Lung (tissue), 12 donors: ENCODE measurements around the gene DLGAP4. TPM values are rescaled to one million over a fixed set of nuclear protein-coding genes. Genes with fewer than 3 reads are reported as not detected.

ENCODE experiments used
- ATAC-seq: fragments of 200-7000 bp; cut with Tn5 transposase; one replicate; pipeline ENCODE4 v1.9.1; 2020; ENCODE audit warnings: moderate number of reproducible peaks; ENCODE audit not compliant: insufficient read depth, low FRiP score
- DNase-seq, 3 donors: peaks; one replicate each; pipeline ENCODE4 v3.0.0-alpha.2; 2013 to 2017
- H3K27ac ChIP-seq, 2 donors: one replicate each; pipeline ENCODE4 v1.5.1; 2013; ENCODE audit warnings: mild to moderate bottlenecking in 2 of 2, moderate library complexity in 2 of 2, control low read depth in 1 of 2, inconsistent platforms in 1 of 2, low read depth in 1 of 2, low read length in 1 of 2
- H3K27me3 ChIP-seq, 3 donors: one replicate each; pipeline ENCODE4 v1.5.1; 2013; ENCODE audit warnings: low read length in 2 of 3; ENCODE audit not compliant: control insufficient read depth in 3 of 3, insufficient read depth in 3 of 3
- H3K36me3 ChIP-seq, 4 donors: one replicate each; pipeline ENCODE4 v1.5.1; 2013; ENCODE audit warnings: low read length in 4 of 4, mild to moderate bottlenecking in 1 of 4, moderate library complexity in 1 of 4; ENCODE audit not compliant: control insufficient read depth in 4 of 4, insufficient read depth in 4 of 4
- H3K4me1 ChIP-seq, 5 donors: one replicate each; pipeline ENCODE4 v1.5.1; 2013; ENCODE audit warnings: low read length in 5 of 5, mild to moderate bottlenecking in 2 of 5, moderate library complexity in 1 of 5; ENCODE audit not compliant: control insufficient read depth in 5 of 5, insufficient read depth in 5 of 5
- H3K4me3 ChIP-seq: one replicate; pipeline ENCODE4 v1.5.1; 2013; ENCODE audit warnings: mild to moderate bottlenecking, control low read depth, moderate library complexity
- H3K9ac ChIP-seq, 2 donors: one replicate each; pipeline ENCODE4 v1.5.1; 2013; ENCODE audit warnings: low read length in 2 of 2, control low read depth in 1 of 2; ENCODE audit not compliant: insufficient read depth in 1 of 2
- H3K9me3 ChIP-seq, 4 donors: one replicate each; pipeline ENCODE4 v1.5.1; 2013; ENCODE audit warnings: low read length in 3 of 4, mild to moderate bottlenecking in 1 of 4, moderate library complexity in 1 of 4; ENCODE audit not compliant: control insufficient read depth in 4 of 4, insufficient read depth in 3 of 4
- WGBS, 2 donors: extraction: QIAGEN DNeasy Blood & Tissue Kit; methylation state at CpG; one replicate each; pipeline ENCODE4 v1.1.7; 2013; 5-methylcytosine and 5-hydroxymethylcytosine counted together
- polyA plus RNA-seq, 2 donors: library from polyadenylated mRNA; stranded (reverse); fragments of 200-250 nt; gene quantifications; one replicate each; pipeline ENCODE4 v1.2.1, GENCODE V29; 2013
- total RNA-seq, 2 donors: library from RNA; depleted of rRNA in 1 of 2; stranded (reverse); fragments of >200 nt in 1 of 2; gene quantifications; one replicate each; pipeline ENCODE4 v1.2.1, GENCODE V29; 2014 to 2021
- TF ChIP-seq, protein P1 (sequence below): IDR thresholded peaks from 2 replicates; pipeline ENCODE4 v1.5.1; 2012; ENCODE audit warnings: mild to moderate bottlenecking; ENCODE audit errors: control extremely low read depth, extremely low read depth
- donor health status: control.
- donor health status: control.
- donor health status: Bipolar disorder and iron deficiency.
- donor health status: healthy.
- donor health status: DM: yes; HTN: yes; CAD: no.

DLGAP4 gene
- total and polyA plus RNA-seq, 4 donors = 34.6 to 67.6 (median 35.8) TPM

DNA sequence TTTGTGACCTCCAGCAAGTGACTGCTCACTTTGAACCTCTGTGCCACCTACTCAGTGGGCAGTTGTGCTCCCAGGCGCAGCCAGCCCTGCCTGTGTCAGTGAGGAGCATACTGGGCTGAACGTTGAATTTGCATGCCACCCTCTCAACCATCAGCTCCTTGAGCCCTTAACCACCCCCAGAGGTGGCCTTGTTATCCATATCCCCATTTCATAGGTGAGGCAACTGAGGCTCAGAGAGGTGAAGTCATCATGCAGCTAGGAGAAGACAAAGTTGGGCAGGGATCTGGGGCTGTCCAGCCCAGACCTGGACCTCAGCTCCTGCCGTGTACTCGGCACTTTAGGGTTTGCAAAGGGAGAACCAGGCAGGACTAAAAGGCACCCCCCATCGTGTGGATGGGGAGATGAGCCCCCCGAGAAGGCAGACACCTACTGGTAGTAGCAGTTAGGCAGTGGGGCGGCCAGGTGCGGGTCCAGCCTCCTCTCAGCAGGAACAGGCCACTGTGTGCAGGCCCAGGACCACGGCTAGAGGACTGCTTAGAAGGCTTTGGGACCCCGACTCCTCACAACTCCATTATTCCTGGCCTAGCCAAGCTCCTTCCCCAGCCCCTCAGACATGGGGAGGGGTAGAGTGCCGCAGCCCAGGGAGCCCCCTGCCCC is 134.4 kb downstream of the DLGAP4 start:
- Histone ChIP-seq H3K27me3 (no peaks in the 10 kb centered on the region), H3K4me3 (no peak overlapping the region), H3K4me1 (peaks cover 0 to 2% (median 0%) of the 10 kb centered on the region in 5 donors), H3K27ac (no peak overlapping the region), H3K9ac (no peak overlapping the region), H3K9me3 (no peaks in the 10 kb centered on the region), H3K36me3 (no peaks in the 10 kb centered on the region)
- no peak for ATAC-seq
- no peak for DNase-seq
- 83 to 89% methylated on average over 11 of the region's 11 CpGs for WGBS, 2 donors
- TF ChIP-seq, protein P1, sequence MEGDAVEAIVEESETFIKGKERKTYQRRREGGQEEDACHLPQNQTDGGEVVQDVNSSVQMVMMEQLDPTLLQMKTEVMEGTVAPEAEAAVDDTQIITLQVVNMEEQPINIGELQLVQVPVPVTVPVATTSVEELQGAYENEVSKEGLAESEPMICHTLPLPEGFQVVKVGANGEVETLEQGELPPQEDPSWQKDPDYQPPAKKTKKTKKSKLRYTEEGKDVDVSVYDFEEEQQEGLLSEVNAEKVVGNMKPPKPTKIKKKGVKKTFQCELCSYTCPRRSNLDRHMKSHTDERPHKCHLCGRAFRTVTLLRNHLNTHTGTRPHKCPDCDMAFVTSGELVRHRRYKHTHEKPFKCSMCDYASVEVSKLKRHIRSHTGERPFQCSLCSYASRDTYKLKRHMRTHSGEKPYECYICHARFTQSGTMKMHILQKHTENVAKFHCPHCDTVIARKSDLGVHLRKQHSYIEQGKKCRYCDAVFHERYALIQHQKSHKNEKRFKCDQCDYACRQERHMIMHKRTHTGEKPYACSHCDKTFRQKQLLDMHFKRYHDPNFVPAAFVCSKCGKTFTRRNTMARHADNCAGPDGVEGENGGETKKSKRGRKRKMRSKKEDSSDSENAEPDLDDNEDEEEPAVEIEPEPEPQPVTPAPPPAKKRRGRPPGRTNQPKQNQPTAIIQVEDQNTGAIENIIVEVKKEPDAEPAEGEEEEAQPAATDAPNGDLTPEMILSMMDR = no peak

DNA sequence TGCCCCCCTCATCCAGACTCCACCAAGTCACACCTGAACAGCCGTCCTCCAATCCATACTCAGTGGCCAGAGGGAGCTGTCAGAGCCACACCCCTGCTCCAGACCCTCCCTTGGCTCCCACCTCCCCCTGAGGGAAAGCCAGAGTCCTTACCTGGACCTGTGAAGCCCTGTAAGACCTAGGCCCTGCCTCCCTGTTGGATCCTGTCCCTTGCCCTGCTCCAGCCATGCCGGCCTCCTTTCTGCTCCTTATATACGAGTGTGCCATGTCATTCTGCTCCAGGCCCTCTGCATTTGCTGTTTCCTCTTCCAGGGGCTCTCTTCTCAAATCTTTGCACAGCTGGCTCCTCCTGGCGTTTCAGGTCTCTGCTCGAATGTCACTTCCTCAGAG is 134.9 kb downstream of the DLGAP4 start:
- TF ChIP-seq, protein P1 = no peak
- peaks cover 0 to under 1% (median 0%) of the 10 kb centered on the region in 5 donors for H3K4me1 ChIP-seq
- H3K36me3 ChIP-seq = no peaks in the 10 kb centered on the region
- H3K4me3 ChIP-seq = no peak overlapping the region
- no peak overlapping the region for H3K27ac ChIP-seq
- no peaks in the 10 kb centered on the region for H3K9me3 ChIP-seq
- H3K27me3 ChIP-seq = no peaks in the 10 kb centered on the region
- no peak overlapping the region for H3K9ac ChIP-seq
- WGBS, 2 donors = 43 to 48% methylated on average over 5 of the region's 5 CpGs
- ATAC-seq (no peak), DNase-seq (no peak)

DNA sequence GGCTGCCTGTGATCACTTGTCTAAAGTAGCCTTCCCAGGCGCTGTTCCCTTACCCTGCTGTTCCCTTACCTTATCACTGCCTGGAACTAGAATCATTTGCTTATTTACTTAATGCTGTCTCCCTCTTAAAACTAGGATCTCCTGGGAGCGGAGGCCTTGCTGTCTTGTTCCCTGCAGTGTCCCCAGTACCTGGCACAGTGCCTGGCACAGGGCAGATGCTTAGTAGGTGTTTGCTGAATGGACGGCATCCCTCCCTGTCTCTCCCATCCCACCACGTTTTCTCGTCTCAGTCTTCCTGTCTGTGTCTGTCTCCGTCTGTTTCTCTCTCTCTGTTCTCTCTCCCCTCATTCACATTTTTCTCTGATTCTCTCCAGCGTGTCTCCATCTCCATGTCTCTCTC is 135.3 kb downstream of the DLGAP4 start:
- DNase-seq = no peak
- H3K9me3 ChIP-seq = no peaks in the 10 kb centered on the region
- 82 to 83% methylated on average over 7 of the region's 7 CpGs for WGBS, 2 donors
- no peaks in the 10 kb centered on the region for H3K36me3 ChIP-seq
- H3K9ac ChIP-seq = no peak overlapping the region
- TF ChIP-seq, protein P1 = no peak
- H3K4me1 ChIP-seq = peaks cover 0 to under 1% (median 0%) of the 10 kb centered on the region in 5 donors
- no peak overlapping the region for H3K4me3 ChIP-seq
- H3K27ac ChIP-seq = no peak overlapping the region
- H3K27me3 ChIP-seq = no peaks in the 10 kb centered on the region
- ATAC-seq = no peak

DNA sequence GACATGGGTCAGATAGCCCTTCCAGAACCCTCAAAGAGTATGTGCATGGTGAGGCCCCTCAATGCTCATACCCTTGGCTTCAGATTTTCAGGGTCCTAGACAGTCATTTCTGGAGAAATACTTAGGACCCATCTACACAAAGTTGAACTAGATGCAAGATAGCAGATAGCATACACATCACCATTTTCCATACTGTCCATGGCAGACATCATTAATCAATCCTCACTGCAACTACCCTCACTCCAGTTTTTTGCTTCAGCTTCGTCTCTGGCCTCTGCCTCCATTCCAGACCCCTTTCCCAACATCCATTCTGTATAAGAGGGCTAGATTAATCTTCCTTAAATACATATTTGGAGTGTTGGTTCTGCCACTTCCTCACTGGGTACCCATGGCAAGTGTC is 139.7 kb downstream of the DLGAP4 start:
- H3K4me1 ChIP-seq = peaks cover 0 to 4% (median 0%) of the 10 kb centered on the region in 5 donors
- no peak overlapping the region for H3K27ac ChIP-seq
- TF ChIP-seq, protein P1 = no peak
- H3K9me3 ChIP-seq = no peaks in the 10 kb centered on the region
- 90 to 95% methylated on average over 1 of the region's 1 CpG for WGBS, 2 donors
- no peaks in the 10 kb centered on the region for H3K36me3 ChIP-seq
- H3K27me3 ChIP-seq = no peaks in the 10 kb centered on the region
- ATAC-seq = no peak
- no peak for DNase-seq
- H3K4me3 ChIP-seq = no peak overlapping the region
- H3K9ac ChIP-seq = no peak overlapping the region
